GM19035 (cell line): ENCODE results near the gene INSC.
A peak's percentile ranks its signal among the peaks of the same experiment; 100 is the strongest.
"Not testable (repeated sequence)": the region's sequence is repeated elsewhere in the genome, so short reads cannot be mapped to it uniquely, and the experiment has no call there.

Experiments used
- ATAC-seq: cut with Tn5 transposase; IDR thresholded peaks from one replicate; pipeline ENCODE4 v1.9.1; 2021; ENCODE audit not compliant: unreplicated experiment

INSC gene

GRCh38 chr11:15114501-15115475 is at the start of gene INSC:
INSC (plus strand) TSS chr11:15114923; CDS start chr11:15149175, 34,252 bp downstream.
- no peak for ATAC-seq

GRCh38 chr11:15069751-15070150 is 45.0 kb upstream of the INSC start:
- ATAC-seq = not testable (repeated sequence)

- ATAC-seq = no peak
Observed at GRCh38 chr11:15071556-15072255, 43.0 kb upstream of the INSC start.

GRCh38 chr11:15072551-15073143 is 42.1 kb upstream of the INSC start:
- no peak for ATAC-seq

GRCh38 chr11:15073361-15074205 is 41.1 kb upstream of the INSC start, which contains the start of gene CALCB:
CALCB (plus strand) TSS chr11:15073593; CDS start chr11:15074719, 1,126 bp downstream.
- no peak for ATAC-seq

GRCh38 chr11:15074206-15075161 is 40.2 kb upstream of the INSC start:
- ATAC-seq = peak; percentile 91

GRCh38 chr11:15075162-15075526 is 39.6 kb upstream of the INSC start:
- no peak for ATAC-seq

- ATAC-seq = no peak
Observed at GRCh38 chr11:15091175-15091574, 23.5 kb upstream of the INSC start.

GRCh38 chr11:15091625-15092024 is 23.1 kb upstream of the INSC start:
- ATAC-seq = no peak

- ATAC-seq = no peak
Observed at GRCh38 chr11:15093432-15093831, 21.3 kb upstream of the INSC start.

GRCh38 chr11:15095736-15096228 is 18.9 kb upstream of the INSC start:
- no peak for ATAC-seq

- no peak for ATAC-seq
Observed at GRCh38 chr11:15097411-15097810, 17.3 kb upstream of the INSC start.

GRCh38 chr11:15099267-15099666 is 15.5 kb upstream of the INSC start:
- no peak for ATAC-seq

GRCh38 chr11:15101072-15101709 is 13.5 kb upstream of the INSC start:
- peak; percentile 79 for ATAC-seq

GRCh38 chr11:15104166-15104565 is 10.6 kb upstream of the INSC start:
- no peak for ATAC-seq

- ATAC-seq = no peak
Observed at GRCh38 chr11:15106201-15106965, 8.3 kb upstream of the INSC start.

GRCh38 chr11:15107730-15108515 is 6.8 kb upstream of the INSC start:
- ATAC-seq = peak; percentile 67
